GM19035 (cell line): ENCODE results near the gene ARL8A.
"Not testable (repeated sequence)": the region's sequence is repeated elsewhere in the genome, so short reads cannot be mapped to it uniquely, and the experiment has no call there.

Experiments used
- ATAC-seq: cut with Tn5 transposase; IDR thresholded peaks from one replicate; pipeline ENCODE4 v1.9.1; 2021; ENCODE audit not compliant: unreplicated experiment

ARL8A gene

GRCh38 chr1:202143011-202143767 lies 1.3 kb downstream of the ARL8A start:
- peak; percentile 31 for ATAC-seq

- ATAC-seq: not testable (repeated sequence)
Observed at GRCh38 chr1:202141468-202141867, 3.1 kb downstream of the ARL8A start.

- no peak for ATAC-seq
Observed at GRCh38 chr1:202140833-202141232, 3.7 kb downstream of the ARL8A start.

GRCh38 chr1:202135221-202135721 lies 9.3 kb downstream of the ARL8A start:
- no peak for ATAC-seq

GRCh38 chr1:202134645-202135172 lies 9.8 kb downstream of the ARL8A start:
- no peak for ATAC-seq

- no peak for ATAC-seq
Observed at GRCh38 chr1:202133989-202134388, 10.5 kb downstream of the ARL8A start.

GRCh38 chr1:202133496-202133895 lies 11.0 kb downstream of the ARL8A start:
- no peak for ATAC-seq

- ATAC-seq: no peak
Observed at GRCh38 chr1:202133001-202133400, 11.5 kb downstream of the ARL8A start.

- ATAC-seq: no peak
Observed at GRCh38 chr1:202131956-202132821, 12.3 kb downstream of the ARL8A start.

- no peak for ATAC-seq
Observed at GRCh38 chr1:202130816-202131522, 13.6 kb downstream of the ARL8A start.

- no peak for ATAC-seq
Observed at GRCh38 chr1:202130297-202130721, 14.2 kb downstream of the ARL8A start.

GRCh38 chr1:202129453-202130296 lies 14.9 kb downstream of the ARL8A start:
- no peak for ATAC-seq

GRCh38 chr1:202127836-202128622 lies 16.5 kb downstream of the ARL8A start:
- ATAC-seq: no peak

GRCh38 chr1:202127061-202127460 lies 17.5 kb downstream of the ARL8A start:
- no peak for ATAC-seq

GRCh38 chr1:202126426-202126825 lies 18.1 kb downstream of the ARL8A start:
- ATAC-seq: no peak

GRCh38 chr1:202125611-202126010 lies 18.9 kb downstream of the ARL8A start:
- no peak for ATAC-seq

- ATAC-seq: no peak
Observed at GRCh38 chr1:202124142-202124541, 20.4 kb downstream of the ARL8A start.

GRCh38 chr1:202123336-202123813 lies 21.2 kb downstream of the ARL8A start:
- ATAC-seq: no peak

GRCh38 chr1:202122639-202123335 lies 21.8 kb downstream of the ARL8A start, which contains the start of gene GPR37L1:
TSS of gene GPR37L1 (plus strand) at chr1:202122917. CDS start at chr1:202122964, 47 bp downstream.
- no peak for ATAC-seq
